GM23338 (cell line): ENCODE results near the gene GRN. TPM values are rescaled to one million over a fixed set of nuclear protein-coding genes. Genes with fewer than 3 reads are reported as not detected.

Source experiments
- ATAC-seq: fragments of 200-7000 bp; cut with Tn5 transposase; 3 replicates; pipeline ENCODE4 v1.9.1; 2020
- DNase-seq: peaks from one replicate; pipeline ENCODE4 v3.0.0-alpha.2; 2015; ENCODE audit warnings: low spot score
- H2AFZ ChIP-seq: fragments of 200-600 bp; sonication (generic); 2 replicates; pipeline ENCODE4 v1.8.0; 2016; ENCODE audit warnings: antibody characterized with exemption, mild to moderate bottlenecking, moderate library complexity
- H3F3A ChIP-seq: fragments of 200-600 bp; sonication (generic); replicated peaks from 2 replicates; pipeline ENCODE4 v1.8.0; 2017; ENCODE audit warnings: antibody characterized with exemption, mixed run types, low read depth
- H3K27ac ChIP-seq: fragments of 200-600 bp; sonication (generic); 2 replicates; pipeline ENCODE4 v1.6.1; 2016; ENCODE audit warnings: low read depth
- H3K27me3 ChIP-seq: fragments of 200-600 bp; sonication (generic); 2 replicates; pipeline ENCODE4 v1.8.0; 2016; ENCODE audit warnings: mild to moderate bottlenecking, mixed run types, moderate library complexity; ENCODE audit not compliant: insufficient read depth
- H3K36me3 ChIP-seq: fragments of 200-600 bp; sonication (generic); 2 replicates; pipeline ENCODE4 v1.8.0; 2016; ENCODE audit warnings: mild to moderate bottlenecking; ENCODE audit not compliant: insufficient read depth
- H3K4me1 ChIP-seq: fragments of 200-600 bp; sonication (generic); 2 replicates; pipeline ENCODE4 v1.8.0; 2016; ENCODE audit warnings: mild to moderate bottlenecking, moderate library complexity; ENCODE audit not compliant: insufficient read depth
- H3K4me2 ChIP-seq: fragments of 200-600 bp; sonication (generic); 2 replicates; pipeline ENCODE4 v1.7.1; 2017; ENCODE audit warnings: mixed run types
- H3K4me3 ChIP-seq: fragments of 200-600 bp; sonication (generic); 2 replicates; pipeline ENCODE4 v1.6.1; 2016; ENCODE audit warnings: mixed run types
- H3K79me2 ChIP-seq: fragments of 200-600 bp; sonication (generic); replicated peaks from 2 replicates; pipeline ENCODE4 v1.8.0; 2017; ENCODE audit warnings: mild to moderate bottlenecking; ENCODE audit not compliant: insufficient read depth
- H3K9me2 ChIP-seq: fragments of 200-600 bp; sonication (generic); 2 replicates; pipeline ENCODE4 v1.8.0; 2017; ENCODE audit not compliant: insufficient read depth
- H4K20me1 ChIP-seq: fragments of 200-600 bp; sonication (generic); replicated peaks from 2 replicates; pipeline ENCODE4 v1.8.0; 2017; ENCODE audit warnings: mild to moderate bottlenecking; ENCODE audit not compliant: insufficient read depth
- H3K27ac Mint-ChIP-seq: 2 replicates; pipeline ENCODE4 v1.8.0; 2020; ENCODE audit warnings: inconsistent platforms, mild to moderate bottlenecking, moderate library complexity, mixed read lengths
- H3K27me3 Mint-ChIP-seq: 3 replicates; pipeline ENCODE4 v1.8.0; 2022; ENCODE audit warnings: low read depth, mild to moderate bottlenecking, moderate library complexity, mixed read lengths, inconsistent platforms; ENCODE audit not compliant: insufficient read depth, poor library complexity
- H3K36me3 Mint-ChIP-seq: 3 replicates; pipeline ENCODE4 v1.8.0; 2021; ENCODE audit warnings: low read depth, mild to moderate bottlenecking, inconsistent platforms, moderate library complexity, mixed read lengths
- H3K4me1 Mint-ChIP-seq: 3 replicates; pipeline ENCODE4 v1.8.0; 2020; ENCODE audit warnings: mild to moderate bottlenecking, inconsistent platforms, mixed read lengths
- H3K4me3 Mint-ChIP-seq: 3 replicates; pipeline ENCODE4 v1.8.0; 2021; ENCODE audit warnings: moderate library complexity, mild to moderate bottlenecking, inconsistent platforms, mixed read lengths
- H3K9me3 Mint-ChIP-seq: 3 replicates; pipeline ENCODE4 v1.8.0; 2020; ENCODE audit warnings: moderate library complexity, mild to moderate bottlenecking, inconsistent platforms, mixed read lengths
- JUNB ChIP-seq: IDR thresholded peaks from one replicate; pipeline ENCODE4 v1.6.1; 2016; ENCODE audit warnings: antibody characterized with exemption; ENCODE audit not compliant: unreplicated experiment
- STAT1 ChIP-seq: IDR thresholded peaks from one replicate; pipeline ENCODE4 v1.6.1; 2016; ENCODE audit warnings: antibody characterized with exemption; ENCODE audit not compliant: unreplicated experiment
- polyA plus RNA-seq: library from polyadenylated mRNA; unstranded; fragments of >200 nt; fragmentation: Nextera tagmentation; extraction: Ambion mirVana; gene quantifications from 2 replicates; pipeline ENCODE4 v1.2.1, GENCODE V29; 2016
- total RNA-seq: library from RNA; depleted of rRNA; stranded (reverse); fragments of >200 nt; shearing (Covaris generic); gene quantifications from 2 replicates; pipeline ENCODE4 v1.2.3, GENCODE V29; 2014
- TF ChIP-seq, protein P1 (sequence below): fragments of 250-450 bp; sonication (Bioruptor Pico); IDR thresholded peaks from 2 replicates; pipeline ENCODE4 v1.5.0; 2020; ENCODE audit warnings: mild to moderate bottlenecking, moderate library complexity
- TF ChIP-seq, protein P2 (sequence below): IDR thresholded peaks from 2 replicates; pipeline ENCODE4 v1.6.1; 2016; ENCODE audit warnings: antibody characterized with exemption

GRN gene
- total and polyA plus RNA-seq, 2 experiments from 2014 or later: 101 to 216 TPM

DNA sequence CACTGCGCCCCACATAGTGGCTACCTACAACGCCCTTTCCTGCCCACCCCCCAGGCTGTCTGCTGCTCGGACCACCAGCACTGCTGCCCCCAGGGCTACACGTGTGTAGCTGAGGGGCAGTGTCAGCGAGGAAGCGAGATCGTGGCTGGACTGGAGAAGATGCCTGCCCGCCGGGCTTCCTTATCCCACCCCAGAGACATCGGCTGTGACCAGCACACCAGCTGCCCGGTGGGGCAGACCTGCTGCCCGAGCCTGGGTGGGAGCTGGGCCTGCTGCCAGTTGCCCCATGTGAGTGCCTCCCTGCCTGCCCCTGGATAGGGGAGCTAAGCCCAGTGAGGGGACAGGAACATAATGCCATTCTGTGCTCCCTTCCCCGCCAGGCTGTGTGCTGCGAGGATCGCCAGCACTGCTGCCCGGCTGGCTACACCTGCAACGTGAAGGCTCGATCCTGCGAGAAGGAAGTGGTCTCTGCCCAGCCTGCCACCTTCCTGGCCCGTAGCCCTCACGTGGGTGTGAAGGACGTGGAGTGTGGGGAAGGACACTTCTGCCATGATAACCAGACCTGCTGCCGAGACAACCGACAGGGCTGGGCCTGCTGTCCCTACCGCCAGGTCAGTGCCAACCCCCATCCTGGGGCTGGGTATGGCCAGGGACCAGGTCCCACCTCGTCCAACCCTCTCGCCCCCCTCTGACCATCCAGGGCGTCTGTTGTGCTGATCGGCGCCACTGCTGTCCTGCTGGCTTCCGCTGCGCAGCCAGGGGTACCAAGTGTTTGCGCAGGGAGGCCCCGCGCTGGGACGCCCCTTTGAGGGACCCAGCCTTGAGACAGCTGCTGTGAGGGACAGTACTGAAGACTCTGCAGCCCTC is 7.1 kb downstream of the GRN start (continued):
- TF ChIP-seq, protein P1, sequence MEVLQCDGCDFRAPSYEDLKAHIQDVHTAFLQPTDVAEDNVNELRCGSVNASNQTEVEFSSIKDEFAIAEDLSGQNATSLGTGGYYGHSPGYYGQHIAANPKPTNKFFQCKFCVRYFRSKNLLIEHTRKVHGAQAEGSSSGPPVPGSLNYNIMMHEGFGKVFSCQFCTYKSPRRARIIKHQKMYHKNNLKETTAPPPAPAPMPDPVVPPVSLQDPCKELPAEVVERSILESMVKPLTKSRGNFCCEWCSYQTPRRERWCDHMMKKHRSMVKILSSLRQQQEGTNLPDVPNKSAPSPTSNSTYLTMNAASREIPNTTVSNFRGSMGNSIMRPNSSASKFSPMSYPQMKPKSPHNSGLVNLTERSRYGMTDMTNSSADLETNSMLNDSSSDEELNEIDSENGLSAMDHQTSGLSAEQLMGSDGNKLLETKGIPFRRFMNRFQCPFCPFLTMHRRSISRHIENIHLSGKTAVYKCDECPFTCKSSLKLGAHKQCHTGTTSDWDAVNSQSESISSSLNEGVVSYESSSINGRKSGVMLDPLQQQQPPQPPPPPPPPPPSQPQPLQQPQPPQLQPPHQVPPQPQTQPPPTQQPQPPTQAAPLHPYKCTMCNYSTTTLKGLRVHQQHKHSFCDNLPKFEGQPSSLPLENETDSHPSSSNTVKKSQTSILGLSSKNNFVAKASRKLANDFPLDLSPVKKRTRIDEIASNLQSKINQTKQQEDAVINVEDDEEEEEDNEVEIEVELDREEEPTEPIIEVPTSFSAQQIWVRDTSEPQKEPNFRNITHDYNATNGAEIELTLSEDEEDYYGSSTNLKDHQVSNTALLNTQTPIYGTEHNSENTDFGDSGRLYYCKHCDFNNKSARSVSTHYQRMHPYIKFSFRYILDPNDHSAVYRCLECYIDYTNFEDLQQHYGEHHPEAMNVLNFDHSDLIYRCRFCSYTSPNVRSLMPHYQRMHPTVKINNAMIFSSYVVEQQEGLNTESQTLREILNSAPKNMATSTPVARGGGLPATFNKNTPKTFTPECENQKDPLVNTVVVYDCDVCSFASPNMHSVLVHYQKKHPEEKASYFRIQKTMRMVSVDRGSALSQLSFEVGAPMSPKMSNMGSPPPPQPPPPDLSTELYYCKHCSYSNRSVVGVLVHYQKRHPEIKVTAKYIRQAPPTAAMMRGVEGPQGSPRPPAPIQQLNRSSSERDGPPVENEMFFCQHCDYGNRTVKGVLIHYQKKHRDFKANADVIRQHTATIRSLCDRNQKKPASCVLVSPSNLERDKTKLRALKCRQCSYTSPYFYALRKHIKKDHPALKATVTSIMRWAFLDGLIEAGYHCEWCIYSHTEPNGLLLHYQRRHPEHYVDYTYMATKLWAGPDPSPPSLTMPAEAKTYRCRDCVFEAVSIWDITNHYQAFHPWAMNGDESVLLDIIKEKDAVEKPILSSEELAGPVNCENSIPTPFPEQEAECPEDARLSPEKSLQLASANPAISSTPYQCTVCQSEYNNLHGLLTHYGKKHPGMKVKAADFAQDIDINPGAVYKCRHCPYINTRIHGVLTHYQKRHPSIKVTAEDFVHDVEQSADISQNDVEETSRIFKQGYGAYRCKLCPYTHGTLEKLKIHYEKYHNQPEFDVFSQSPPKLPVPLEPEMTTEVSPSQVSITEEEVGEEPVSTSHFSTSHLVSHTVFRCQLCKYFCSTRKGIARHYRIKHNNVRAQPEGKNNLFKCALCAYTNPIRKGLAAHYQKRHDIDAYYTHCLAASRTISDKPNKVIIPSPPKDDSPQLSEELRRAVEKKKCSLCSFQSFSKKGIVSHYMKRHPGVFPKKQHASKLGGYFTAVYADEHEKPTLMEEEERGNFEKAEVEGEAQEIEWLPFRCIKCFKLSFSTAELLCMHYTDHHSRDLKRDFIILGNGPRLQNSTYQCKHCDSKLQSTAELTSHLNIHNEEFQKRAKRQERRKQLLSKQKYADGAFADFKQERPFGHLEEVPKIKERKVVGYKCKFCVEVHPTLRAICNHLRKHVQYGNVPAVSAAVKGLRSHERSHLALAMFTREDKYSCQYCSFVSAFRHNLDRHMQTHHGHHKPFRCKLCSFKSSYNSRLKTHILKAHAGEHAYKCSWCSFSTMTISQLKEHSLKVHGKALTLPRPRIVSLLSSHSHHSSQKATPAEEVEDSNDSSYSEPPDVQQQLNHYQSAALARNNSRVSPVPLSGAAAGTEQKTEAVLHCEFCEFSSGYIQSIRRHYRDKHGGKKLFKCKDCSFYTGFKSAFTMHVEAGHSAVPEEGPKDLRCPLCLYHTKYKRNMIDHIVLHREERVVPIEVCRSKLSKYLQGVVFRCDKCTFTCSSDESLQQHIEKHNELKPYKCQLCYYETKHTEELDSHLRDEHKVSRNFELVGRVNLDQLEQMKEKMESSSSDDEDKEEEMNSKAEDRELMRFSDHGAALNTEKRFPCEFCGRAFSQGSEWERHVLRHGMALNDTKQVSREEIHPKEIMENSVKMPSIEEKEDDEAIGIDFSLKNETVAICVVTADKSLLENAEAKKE: no peak

DNA sequence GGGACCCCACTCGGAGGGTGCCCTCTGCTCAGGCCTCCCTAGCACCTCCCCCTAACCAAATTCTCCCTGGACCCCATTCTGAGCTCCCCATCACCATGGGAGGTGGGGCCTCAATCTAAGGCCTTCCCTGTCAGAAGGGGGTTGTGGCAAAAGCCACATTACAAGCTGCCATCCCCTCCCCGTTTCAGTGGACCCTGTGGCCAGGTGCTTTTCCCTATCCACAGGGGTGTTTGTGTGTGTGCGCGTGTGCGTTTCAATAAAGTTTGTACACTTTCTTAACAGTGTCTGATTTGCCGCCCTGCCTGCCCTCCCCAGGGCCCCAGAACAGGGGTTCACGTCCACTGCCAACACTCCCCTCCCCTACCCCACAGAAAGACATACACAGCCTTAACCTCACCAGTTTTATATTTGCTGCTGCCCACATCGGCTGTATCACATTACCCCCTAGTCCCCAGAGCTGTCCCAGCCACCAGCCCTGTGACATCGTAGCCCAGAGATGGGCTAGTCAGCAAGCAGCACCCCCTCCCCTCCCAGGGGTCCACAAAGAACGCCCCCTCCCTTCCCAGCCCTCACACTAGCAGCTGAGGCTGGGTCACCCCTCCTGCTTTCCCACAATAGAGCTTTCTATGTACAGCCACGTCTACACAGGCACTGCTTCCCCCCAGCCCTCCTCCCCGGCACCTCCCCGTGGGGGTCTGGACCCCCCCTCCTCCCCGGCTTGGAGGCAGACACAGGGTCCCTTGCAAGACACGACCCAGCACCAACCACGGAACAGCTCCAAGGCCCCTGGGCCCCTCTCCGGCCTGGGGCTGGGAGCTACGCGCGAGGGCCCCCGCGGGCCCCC is 7.9 kb downstream of the GRN start:
- peaks cover 8% of the 10 kb centered on the region; the same call in 1 of the 2 replicates for H3K27me3 ChIP-seq
- H3K4me3 ChIP-seq: peak overlapping the region; percentile 60
- peak overlapping the region; percentile 89 for H3K4me2 ChIP-seq
- no peaks in the 10 kb centered on the region for H3K79me2 ChIP-seq
- no peak overlapping the region for H3K27ac ChIP-seq
- DNase-seq (no peak), ATAC-seq (no peak)
- H3K27ac Mint-ChIP-seq: no peak overlapping the region
- no peak overlapping the region for H2AFZ ChIP-seq
- peaks cover 2% of the 10 kb centered on the region; the same call in 1 of the 3 replicates for H3K9me3 Mint-ChIP-seq
- H3K27me3 Mint-ChIP-seq: peaks cover 23% of the 10 kb centered on the region
- peaks cover 10% of the 10 kb centered on the region; the same call in 1 of the 2 replicates for H3F3A ChIP-seq
- no peaks in the 10 kb centered on the region for H3K9me2 ChIP-seq
- no peaks in the 10 kb centered on the region for H3K36me3 ChIP-seq
- peaks cover 3% of the 10 kb centered on the region; the same call in 1 of the 2 replicates for H4K20me1 ChIP-seq
- peaks cover 7% of the 10 kb centered on the region for H3K4me1 Mint-ChIP-seq
- peaks cover 8% of the 10 kb centered on the region for H3K36me3 Mint-ChIP-seq
- H3K4me1 ChIP-seq: peaks cover 4% of the 10 kb centered on the region; the same call in 1 of the 2 replicates
- H3K4me3 Mint-ChIP-seq: peak overlapping the region; percentile 67
- no peak for TF ChIP-seq STAT1
- TF ChIP-seq, protein P2, sequence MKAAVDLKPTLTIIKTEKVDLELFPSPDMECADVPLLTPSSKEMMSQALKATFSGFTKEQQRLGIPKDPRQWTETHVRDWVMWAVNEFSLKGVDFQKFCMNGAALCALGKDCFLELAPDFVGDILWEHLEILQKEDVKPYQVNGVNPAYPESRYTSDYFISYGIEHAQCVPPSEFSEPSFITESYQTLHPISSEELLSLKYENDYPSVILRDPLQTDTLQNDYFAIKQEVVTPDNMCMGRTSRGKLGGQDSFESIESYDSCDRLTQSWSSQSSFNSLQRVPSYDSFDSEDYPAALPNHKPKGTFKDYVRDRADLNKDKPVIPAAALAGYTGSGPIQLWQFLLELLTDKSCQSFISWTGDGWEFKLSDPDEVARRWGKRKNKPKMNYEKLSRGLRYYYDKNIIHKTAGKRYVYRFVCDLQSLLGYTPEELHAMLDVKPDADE: no peak
- no peak for TF ChIP-seq JUNB
- TF ChIP-seq, protein P1: no peak
